Lung (tissue), 12 donors: ENCODE data around the gene HSPB2. TPM values are rescaled to one million over a fixed set of nuclear protein-coding genes. Genes with fewer than 3 reads are reported as not detected.
"Not testable (repeated sequence)": the region's sequence is repeated elsewhere in the genome, so short reads cannot be mapped to it uniquely, and the experiment has no call there.

ENCODE experiments used
- ATAC-seq: fragments of 200-7000 bp; cut with Tn5 transposase; one replicate; pipeline ENCODE4 v1.9.1; 2020; ENCODE audit warnings: moderate number of reproducible peaks; ENCODE audit not compliant: insufficient read depth, low FRiP score
- DNase-seq, 3 donors: peaks; one replicate each; pipeline ENCODE4 v3.0.0-alpha.2; 2013 to 2017
- H3K27ac ChIP-seq, 2 donors: one replicate each; pipeline ENCODE4 v1.5.1; 2013; ENCODE audit warnings: mild to moderate bottlenecking in 2 of 2, moderate library complexity in 2 of 2, control low read depth in 1 of 2, inconsistent platforms in 1 of 2, low read depth in 1 of 2, low read length in 1 of 2
- H3K27me3 ChIP-seq, 3 donors: one replicate each; pipeline ENCODE4 v1.5.1; 2013; ENCODE audit warnings: low read length in 2 of 3; ENCODE audit not compliant: control insufficient read depth in 3 of 3, insufficient read depth in 3 of 3
- H3K36me3 ChIP-seq, 4 donors: one replicate each; pipeline ENCODE4 v1.5.1; 2013; ENCODE audit warnings: low read length in 4 of 4, mild to moderate bottlenecking in 1 of 4, moderate library complexity in 1 of 4; ENCODE audit not compliant: control insufficient read depth in 4 of 4, insufficient read depth in 4 of 4
- H3K4me1 ChIP-seq, 5 donors: one replicate each; pipeline ENCODE4 v1.5.1; 2013; ENCODE audit warnings: low read length in 5 of 5, mild to moderate bottlenecking in 2 of 5, moderate library complexity in 1 of 5; ENCODE audit not compliant: control insufficient read depth in 5 of 5, insufficient read depth in 5 of 5
- H3K4me3 ChIP-seq: one replicate; pipeline ENCODE4 v1.5.1; 2013; ENCODE audit warnings: mild to moderate bottlenecking, control low read depth, moderate library complexity
- H3K9ac ChIP-seq, 2 donors: one replicate each; pipeline ENCODE4 v1.5.1; 2013; ENCODE audit warnings: low read length in 2 of 2, control low read depth in 1 of 2; ENCODE audit not compliant: insufficient read depth in 1 of 2
- H3K9me3 ChIP-seq, 4 donors: one replicate each; pipeline ENCODE4 v1.5.1; 2013; ENCODE audit warnings: low read length in 3 of 4, mild to moderate bottlenecking in 1 of 4, moderate library complexity in 1 of 4; ENCODE audit not compliant: control insufficient read depth in 4 of 4, insufficient read depth in 3 of 4
- WGBS, 2 donors: extraction: QIAGEN DNeasy Blood & Tissue Kit; methylation state at CpG; one replicate each; pipeline ENCODE4 v1.1.7; 2013; 5-methylcytosine and 5-hydroxymethylcytosine counted together
- polyA plus RNA-seq, 2 donors: library from polyadenylated mRNA; stranded (reverse); fragments of 200-250 nt; gene quantifications; one replicate each; pipeline ENCODE4 v1.2.1, GENCODE V29; 2013
- total RNA-seq, 2 donors: library from RNA; depleted of rRNA in 1 of 2; stranded (reverse); fragments of >200 nt in 1 of 2; gene quantifications; one replicate each; pipeline ENCODE4 v1.2.1, GENCODE V29; 2014 to 2021
- TF ChIP-seq, protein P1 (sequence below): IDR thresholded peaks from 2 replicates; pipeline ENCODE4 v1.5.1; 2012; ENCODE audit warnings: mild to moderate bottlenecking; ENCODE audit errors: control extremely low read depth, extremely low read depth
- donor health status: control.
- donor health status: control.
- donor health status: Bipolar disorder and iron deficiency.
- donor health status: healthy.
- donor health status: DM: yes; HTN: yes; CAD: no.

HSPB2 gene
- total and polyA plus RNA-seq, 4 donors, result 0.65 to 5.4 (median 3.8) TPM

DNA sequence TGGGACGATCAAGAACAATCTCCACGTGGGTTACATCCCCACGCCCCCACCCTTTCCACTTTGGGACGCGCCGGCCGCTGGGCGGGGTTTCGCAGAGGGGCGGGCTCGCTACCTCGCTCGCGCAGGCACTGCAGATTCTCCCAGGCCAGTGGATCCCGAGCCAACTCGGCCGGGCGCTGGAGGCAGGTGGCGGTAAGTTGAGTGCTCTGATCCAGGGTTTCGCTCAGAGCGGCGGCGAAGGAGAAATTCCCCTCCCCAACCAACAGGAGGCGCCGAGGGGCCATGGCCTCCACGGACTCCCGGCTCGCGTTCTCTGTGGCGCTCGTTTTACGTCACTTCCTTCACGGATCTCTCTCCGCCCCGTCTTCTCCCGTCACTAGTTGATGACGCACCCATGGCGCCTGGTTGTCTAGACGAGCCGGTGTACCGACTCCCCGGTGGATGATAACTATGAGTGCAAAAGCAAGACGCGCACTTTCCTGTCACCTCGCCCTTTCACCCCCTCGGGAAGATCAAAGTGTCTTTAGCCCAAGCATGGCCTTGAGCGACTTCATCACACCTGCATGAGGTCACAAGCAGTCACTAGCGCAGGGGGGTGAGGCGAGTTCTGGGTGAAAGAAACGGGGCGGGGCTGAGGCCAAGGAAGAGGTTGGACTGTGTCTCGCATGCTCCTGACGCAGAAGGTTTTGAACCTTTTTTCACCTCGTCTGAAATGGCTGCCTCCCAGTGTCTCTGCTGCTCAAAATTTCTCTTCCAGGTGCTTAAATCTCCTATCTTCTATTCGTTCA is 33.5 kb upstream of the HSPB2 start, which contains the start of the genes CFAP68 and FDXACB1:
TSS of gene CFAP68 (plus strand) at position 693 of the 788 bp plus-strand sequence. CDS start at position 713, 20 bp downstream.
TSS of gene FDXACB1 (minus strand) at position 317 of the 788 bp plus-strand sequence. CDS start at position 284, 33 bp downstream.
- peak; percentile 96 for ATAC-seq
- peak; percentile 98 to 99 (median 98) for DNase-seq
- no peaks in the 10 kb centered on the region for H3K9me3 ChIP-seq
- TF ChIP-seq, protein P1, sequence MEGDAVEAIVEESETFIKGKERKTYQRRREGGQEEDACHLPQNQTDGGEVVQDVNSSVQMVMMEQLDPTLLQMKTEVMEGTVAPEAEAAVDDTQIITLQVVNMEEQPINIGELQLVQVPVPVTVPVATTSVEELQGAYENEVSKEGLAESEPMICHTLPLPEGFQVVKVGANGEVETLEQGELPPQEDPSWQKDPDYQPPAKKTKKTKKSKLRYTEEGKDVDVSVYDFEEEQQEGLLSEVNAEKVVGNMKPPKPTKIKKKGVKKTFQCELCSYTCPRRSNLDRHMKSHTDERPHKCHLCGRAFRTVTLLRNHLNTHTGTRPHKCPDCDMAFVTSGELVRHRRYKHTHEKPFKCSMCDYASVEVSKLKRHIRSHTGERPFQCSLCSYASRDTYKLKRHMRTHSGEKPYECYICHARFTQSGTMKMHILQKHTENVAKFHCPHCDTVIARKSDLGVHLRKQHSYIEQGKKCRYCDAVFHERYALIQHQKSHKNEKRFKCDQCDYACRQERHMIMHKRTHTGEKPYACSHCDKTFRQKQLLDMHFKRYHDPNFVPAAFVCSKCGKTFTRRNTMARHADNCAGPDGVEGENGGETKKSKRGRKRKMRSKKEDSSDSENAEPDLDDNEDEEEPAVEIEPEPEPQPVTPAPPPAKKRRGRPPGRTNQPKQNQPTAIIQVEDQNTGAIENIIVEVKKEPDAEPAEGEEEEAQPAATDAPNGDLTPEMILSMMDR, result peak; percentile 72
- H3K36me3 ChIP-seq, result peaks cover 0 to 15% (median 3%) of the 10 kb centered on the region in 4 donors
- peak within 1 kb of the TSS; percentile 68 for H3K4me3 ChIP-seq
- H3K27ac ChIP-seq, result peak within 1 kb of the TSS; percentile 82 to 93
- H3K9ac ChIP-seq, result peak within 1 kb of the TSS; percentile 96 to 99
- H3K4me1 ChIP-seq, result peaks cover 0 to 7% (median 5%) of the 10 kb centered on the region in 5 donors
- no peaks in the 10 kb centered on the region for H3K27me3 ChIP-seq
- 0% methylated on average over 55 of the region's 55 CpGs for WGBS, 2 donors

DNA sequence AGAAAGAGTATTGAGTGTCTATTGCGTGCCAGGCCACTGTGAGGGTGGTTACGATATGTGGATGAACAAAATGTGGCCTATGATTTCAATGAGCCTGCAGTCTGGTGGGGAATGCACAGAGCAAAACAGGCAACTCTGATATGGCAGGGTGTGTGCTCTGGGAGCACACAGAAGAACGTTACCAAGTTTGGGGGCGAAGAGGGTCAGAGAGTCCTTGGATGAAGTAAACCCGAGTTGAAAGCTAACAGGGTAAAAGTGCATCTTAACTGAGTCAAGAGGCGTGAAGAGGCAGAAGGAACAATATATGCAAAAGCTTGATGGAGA is 32.9 kb upstream of the HSPB2 start:
- ATAC-seq (no peak), DNase-seq (no peak)
- TF ChIP-seq, protein P1, result no peak
- WGBS, 2 donors, result 37 to 46% methylated on average over 6 of the region's 6 CpGs
- Histone ChIP-seq H3K4me3 (peak overlapping the region; percentile 37), H3K9ac (peak overlapping the region; percentile 96 to 99), H3K36me3 (peaks cover 0 to 15% (median 3%) of the 10 kb centered on the region in 4 donors), H3K27ac (peak overlapping the region; percentile 82 to 93), H3K27me3 (no peaks in the 10 kb centered on the region), H3K4me1 (peaks cover 0 to 7% (median 5%) of the 10 kb centered on the region in 5 donors), H3K9me3 (no peaks in the 10 kb centered on the region)

DNA sequence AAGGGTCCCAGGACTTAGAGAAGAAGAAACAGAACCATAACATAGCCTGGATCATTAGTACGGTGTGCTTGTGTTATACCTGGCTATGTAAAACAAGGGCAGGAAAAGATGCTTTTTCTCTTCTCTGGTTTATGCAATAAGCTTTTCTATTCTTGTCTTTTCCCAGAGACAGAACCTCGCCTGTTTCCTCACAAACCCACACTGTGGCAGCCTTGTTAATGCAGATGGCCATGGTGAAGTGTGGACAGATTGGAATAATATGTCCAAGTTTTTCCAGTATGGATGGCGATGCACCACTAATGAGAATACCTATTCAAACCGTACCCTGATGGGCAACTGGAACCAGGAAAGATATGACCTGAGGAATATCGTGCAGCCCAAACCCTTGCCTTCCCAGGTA is 30.3 kb upstream of the HSPB2 start:
- ATAC-seq, result no peak
- H3K4me3 ChIP-seq, result no peak overlapping the region
- no peaks in the 10 kb centered on the region for H3K27me3 ChIP-seq
- H3K4me1 ChIP-seq, result peaks cover 0 to 7% (median 5%) of the 10 kb centered on the region in 5 donors
- no peak overlapping the region for H3K27ac ChIP-seq
- H3K36me3 ChIP-seq, result peaks cover 0 to 2% (median 0%) of the 10 kb centered on the region in 4 donors
- H3K9me3 ChIP-seq, result no peaks in the 10 kb centered on the region
- H3K9ac ChIP-seq, result no peak overlapping the region
- TF ChIP-seq, protein P1, result no peak
- 86 to 89% methylated on average over 5 of the region's 5 CpGs for WGBS, 2 donors
- DNase-seq, result no peak

DNA sequence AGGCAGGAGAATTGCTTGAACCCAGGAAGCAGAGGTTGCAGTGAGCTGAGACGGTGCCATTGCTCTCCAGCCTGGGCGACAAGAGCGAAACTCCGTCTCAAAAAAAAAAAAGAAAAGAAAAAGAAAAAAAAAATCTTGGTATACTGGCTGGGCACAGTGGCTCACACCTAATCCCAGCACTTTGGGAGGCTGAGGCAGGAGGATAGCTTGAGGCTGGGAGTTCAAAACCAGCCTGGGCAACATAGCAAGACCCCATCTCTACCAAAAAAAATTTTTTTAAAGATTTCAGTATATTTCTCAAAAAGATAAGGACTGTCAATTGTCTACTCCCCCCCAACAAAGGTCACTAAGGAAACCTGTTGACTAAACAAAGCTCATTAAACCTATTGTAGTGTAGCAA is 27.5 kb upstream of the HSPB2 start:
- not testable (repeated sequence) for H3K27me3 ChIP-seq, H3K9ac ChIP-seq, DNase-seq, H3K27ac ChIP-seq, ATAC-seq, H3K36me3 ChIP-seq, H3K4me3 ChIP-seq, H3K4me1 ChIP-seq, H3K9me3 ChIP-seq
- 86 to 98% methylated on average over 4 of the region's 4 CpGs for WGBS, 2 donors
